ENCODE results near the gene ATP2A1.

Gene ATP2A1

DNA sequence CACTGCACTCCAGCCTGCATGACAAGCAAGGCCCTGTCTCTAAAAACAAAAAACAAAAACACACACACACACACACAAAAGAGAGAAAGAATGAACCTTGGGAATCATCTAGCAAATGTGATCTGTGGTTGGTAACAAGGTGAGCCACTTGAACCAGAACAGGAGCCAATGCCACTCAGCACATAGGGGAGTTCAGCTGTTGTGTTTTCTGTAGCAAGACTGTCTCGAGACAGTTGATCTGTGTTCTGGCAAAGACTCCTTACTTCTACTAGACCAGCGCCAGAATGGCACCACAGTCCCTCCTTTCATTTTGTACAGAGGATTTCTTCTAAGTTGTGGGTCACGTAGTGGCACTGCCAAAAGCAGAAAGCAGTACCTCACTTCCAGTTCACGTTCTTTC lies 20.7 kb downstream of the ATP2A1 start:
- H3F3A ChIP-seq (ENCODE audit: insufficient read depth, low read length) = no peaks in the 10 kb centered on the region
- DNase-seq = no peak

DNA sequence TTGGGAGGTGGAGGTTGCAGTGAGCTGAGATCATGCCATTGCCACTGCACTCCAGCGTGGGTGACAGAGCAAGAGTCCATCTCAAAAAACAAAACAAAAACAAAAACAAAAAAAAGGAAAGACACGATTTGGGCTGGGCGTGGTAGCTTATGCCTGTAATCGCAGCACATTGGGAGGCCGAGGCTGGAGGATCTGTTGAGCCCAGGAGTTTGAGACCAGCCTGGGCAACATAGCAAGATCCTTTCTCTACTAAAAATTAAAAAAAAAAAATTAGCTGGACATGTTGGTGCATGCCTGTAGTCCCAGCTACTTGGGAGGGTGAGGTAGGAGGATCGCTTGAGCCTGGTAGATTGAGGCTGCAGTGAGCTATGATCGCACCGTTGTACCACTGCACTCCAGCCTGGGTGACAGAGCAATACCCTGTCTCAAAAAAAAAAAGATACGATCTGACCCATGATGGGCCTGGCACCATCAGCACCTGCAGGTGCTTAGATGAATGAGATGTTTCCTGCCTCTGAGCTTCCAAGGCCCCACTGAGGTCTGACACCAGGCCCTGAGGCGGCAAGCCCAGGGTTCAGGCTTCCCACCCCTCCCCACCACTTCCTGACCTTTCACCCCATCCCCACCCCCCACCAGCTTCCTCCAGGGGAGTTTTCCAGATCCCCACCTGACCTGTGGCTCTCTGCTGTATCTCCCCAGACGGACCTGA lies 21.7 kb downstream of the ATP2A1 start:
- Histone ChIP-seq H3K4me2 (ENCODE audit: low read depth, low read length) (no peak overlapping the region), H3K4me1 (ENCODE audit: low read length) (no peaks in the 10 kb centered on the region)

More for the DNA sequence above, 20.7 kb downstream of the ATP2A1 start:
- H3K36me3 ChIP-seq (replicated peaks; ENCODE audit: insufficient read depth, low read length) = no peaks in the 10 kb centered on the region
- H3K27me3 ChIP-seq (replicated peaks; ENCODE audit: insufficient read depth, low read length) = no peaks in the 10 kb centered on the region
- H3K9ac ChIP-seq (ENCODE audit: low read length) = no peak overlapping the region
- H3K4me1 ChIP-seq (ENCODE audit: low read length) = no peaks in the 10 kb centered on the region
- TF ChIP-seq, protein P1, sequence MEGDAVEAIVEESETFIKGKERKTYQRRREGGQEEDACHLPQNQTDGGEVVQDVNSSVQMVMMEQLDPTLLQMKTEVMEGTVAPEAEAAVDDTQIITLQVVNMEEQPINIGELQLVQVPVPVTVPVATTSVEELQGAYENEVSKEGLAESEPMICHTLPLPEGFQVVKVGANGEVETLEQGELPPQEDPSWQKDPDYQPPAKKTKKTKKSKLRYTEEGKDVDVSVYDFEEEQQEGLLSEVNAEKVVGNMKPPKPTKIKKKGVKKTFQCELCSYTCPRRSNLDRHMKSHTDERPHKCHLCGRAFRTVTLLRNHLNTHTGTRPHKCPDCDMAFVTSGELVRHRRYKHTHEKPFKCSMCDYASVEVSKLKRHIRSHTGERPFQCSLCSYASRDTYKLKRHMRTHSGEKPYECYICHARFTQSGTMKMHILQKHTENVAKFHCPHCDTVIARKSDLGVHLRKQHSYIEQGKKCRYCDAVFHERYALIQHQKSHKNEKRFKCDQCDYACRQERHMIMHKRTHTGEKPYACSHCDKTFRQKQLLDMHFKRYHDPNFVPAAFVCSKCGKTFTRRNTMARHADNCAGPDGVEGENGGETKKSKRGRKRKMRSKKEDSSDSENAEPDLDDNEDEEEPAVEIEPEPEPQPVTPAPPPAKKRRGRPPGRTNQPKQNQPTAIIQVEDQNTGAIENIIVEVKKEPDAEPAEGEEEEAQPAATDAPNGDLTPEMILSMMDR (IDR thresholded peaks at IDR 0.05; ENCODE audit: low read length) = no peak
- TF ChIP-seq EZH2phosphoT487 (IDR thresholded peaks at IDR 0.05; ENCODE audit: low read length) (no peak), EZH2 (optimal IDR thresholded peaks at IDR 0.05; ENCODE audit: low read depth, low read length) (no peak)
- H3K9me2 ChIP-seq (replicated peaks; ENCODE audit: insufficient read depth, low read length) = no peaks in the 10 kb centered on the region
- H3K4me3 ChIP-seq (ENCODE audit: low read length) = no peak overlapping the region
- no peaks in the 10 kb centered on the region for H4K20me1 ChIP-seq (ENCODE audit: insufficient read depth, low read length)
- H2AFZ ChIP-seq (ENCODE audit: low read length) = no peak overlapping the region
- H3K9me3 ChIP-seq (replicated peaks; ENCODE audit: insufficient read depth, low read length) = no peaks in the 10 kb centered on the region
- no peak overlapping the region for H3K4me2 ChIP-seq (ENCODE audit: low read depth, low read length)
- H3K27ac ChIP-seq (ENCODE audit: low read length) = no peak overlapping the region
- no peaks in the 10 kb centered on the region for H3K79me2 ChIP-seq (ENCODE audit: low read length)

GRCh38 chr16:28900601-28901000 lies 22.3 kb downstream of the ATP2A1 start:
- H3K9ac ChIP-seq (ENCODE audit: low read length) = no peak overlapping the region
- H3K27ac ChIP-seq (ENCODE audit: low read length) = no peak overlapping the region
- H4K20me1 ChIP-seq (ENCODE audit: insufficient read depth, low read length) = no peaks in the 10 kb centered on the region
- no peaks in the 10 kb centered on the region for H3K79me2 ChIP-seq (ENCODE audit: low read length)
- H3K9me3 ChIP-seq (replicated peaks; ENCODE audit: insufficient read depth, low read length) = no peaks in the 10 kb centered on the region
- no peaks in the 10 kb centered on the region for H3K4me1 ChIP-seq (ENCODE audit: low read length)
- H3K4me3 ChIP-seq (ENCODE audit: low read length) = no peak overlapping the region
- TF ChIP-seq EZH2 (optimal IDR thresholded peaks at IDR 0.05; ENCODE audit: low read depth, low read length) (no peak), EZH2phosphoT487 (IDR thresholded peaks at IDR 0.05; ENCODE audit: low read length) (no peak)
- TF ChIP-seq, protein P1 (IDR thresholded peaks at IDR 0.05; ENCODE audit: low read length) = no peak
- no peak overlapping the region for H2AFZ ChIP-seq (ENCODE audit: low read length)
- H3K9me2 ChIP-seq (replicated peaks; ENCODE audit: insufficient read depth, low read length) = no peaks in the 10 kb centered on the region
- H3K27me3 ChIP-seq (replicated peaks; ENCODE audit: insufficient read depth, low read length) = no peaks in the 10 kb centered on the region
- DNase-seq = no peak
- no peak overlapping the region for H3K4me2 ChIP-seq (ENCODE audit: low read depth, low read length)
- H3K36me3 ChIP-seq (replicated peaks; ENCODE audit: insufficient read depth, low read length) = no peaks in the 10 kb centered on the region
- no peaks in the 10 kb centered on the region for H3F3A ChIP-seq (ENCODE audit: insufficient read depth, low read length)

More for the DNA sequence above, 21.7 kb downstream of the ATP2A1 start:
- Histone ChIP-seq H3K9me3 (replicated peaks; ENCODE audit: insufficient read depth, low read length) (no peaks in the 10 kb centered on the region), H3K9ac (ENCODE audit: low read length) (no peak overlapping the region), H3F3A (ENCODE audit: insufficient read depth, low read length) (no peaks in the 10 kb centered on the region), H3K4me3 (ENCODE audit: low read length) (no peak overlapping the region), H3K9me2 (replicated peaks; ENCODE audit: insufficient read depth, low read length) (no peaks in the 10 kb centered on the region), H3K27me3 (replicated peaks; ENCODE audit: insufficient read depth, low read length) (no peaks in the 10 kb centered on the region), H3K79me2 (ENCODE audit: low read length) (no peaks in the 10 kb centered on the region), H3K36me3 (replicated peaks; ENCODE audit: insufficient read depth, low read length) (no peaks in the 10 kb centered on the region), H2AFZ (ENCODE audit: low read length) (no peak overlapping the region), H4K20me1 (ENCODE audit: insufficient read depth, low read length) (no peaks in the 10 kb centered on the region), H3K27ac (ENCODE audit: low read length) (no peak overlapping the region)
- TF ChIP-seq EZH2phosphoT487 (IDR thresholded peaks at IDR 0.05; ENCODE audit: low read length) = no peak
- TF ChIP-seq, protein P1 (IDR thresholded peaks at IDR 0.05; ENCODE audit: low read length) = no peak
- TF ChIP-seq EZH2 (optimal IDR thresholded peaks at IDR 0.05; ENCODE audit: low read depth, low read length) = no peak
- DNase-seq = no peak

Data from MM.1S (cell line).